ENCODE data around the gene TAF4. TPM values are rescaled to one million over a fixed set of nuclear protein-coding genes. Genes with fewer than 3 reads are reported as not detected.

TAF4 gene
- total and polyA plus RNA-seq, 2 of the 13 experiments (the other 11 are each of a cell fraction or from before 2014, with no cell fraction given), result 5.9 to 12.0 TPM

DNA sequence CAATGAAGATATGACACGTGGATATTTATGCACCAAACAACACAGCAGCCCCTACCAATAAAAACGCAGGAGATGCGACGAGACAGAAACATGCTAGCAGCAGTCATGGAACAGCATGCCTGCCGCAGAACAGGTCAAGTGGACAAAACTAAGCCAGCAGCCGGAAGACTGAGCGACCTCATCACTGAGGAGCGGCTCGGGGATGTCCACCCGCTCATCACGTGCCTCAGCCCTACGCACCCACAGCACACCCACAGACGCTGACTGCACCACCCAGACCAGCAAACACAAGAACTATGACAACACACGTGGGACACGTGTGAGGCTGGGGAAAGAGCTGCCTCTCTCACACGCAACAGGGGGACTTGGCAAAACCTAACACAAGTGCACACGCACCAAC is 81.7 kb downstream of the TAF4 start:
- no peak overlapping the region for H3K27ac ChIP-seq (ENCODE audit: extremely low read length, insufficient read depth, low read length)
- H3K4me3 ChIP-seq (replicated peaks in 1 of 3; ENCODE audit: insufficient read depth in 1 of 3, low read depth in 2 of 3, low read length in 3 of 3), result no peak overlapping the region
- H3K4me2 ChIP-seq (ENCODE audit: low read depth, low read length), result no peak overlapping the region
- H3K27me3 ChIP-seq (ENCODE audit: control insufficient read depth in 1 of 2, insufficient read depth in 2 of 2, low read length in 2 of 2), result no peaks in the 10 kb centered on the region
- in situ Hi-C loops (cut with HindIII; ENCODE audit: extremely low pct_ligation_motif_present, low pct_unique_long_range_greater_than_20kb) (no loop called here), intact Hi-C loops (cut with micrococcal nuclease; ENCODE audit: unreplicated experiment) (no loop called here)
- no peak for ATAC-seq
- no peak for DNase-seq (ENCODE audit: low spot score)
- H3K4me1 ChIP-seq (ENCODE audit: insufficient read depth, low read length), result 0 out of 2 replicates have a peak, but pooled peaks cover 6% of the 10 kb centered on the region
- TF ChIP-seq ZFP41 (CRISPR knock-in tag; IDR thresholded peaks at IDR 0.05; ENCODE audit: borderline replicate concordance) (no peak), ZSCAN25 (CRISPR knock-in tag; IDR thresholded peaks at IDR 0.05) (no peak), XBP1 (CRISPR knock-in tag; IDR thresholded peaks at IDR 0.05) (no peak), ZNF10 (CRISPR knock-in tag; IDR thresholded peaks at IDR 0.05; ENCODE audit: borderline replicate concordance, low read depth) (no peak), SIX1 (CRISPR knock-in tag; IDR thresholded peaks at IDR 0.05; ENCODE audit: borderline replicate concordance) (no peak), ZNF780A (CRISPR knock-in tag; IDR thresholded peaks at IDR 0.05) (no peak), RAD51 (IDR thresholded peaks at IDR 0.05; ENCODE audit: borderline replicate concordance) (no peak), JARID2 (CRISPR knock-in tag; IDR thresholded peaks at IDR 0.05; ENCODE audit: insufficient replicate concordance) (no peak), ZNF556 (CRISPR knock-in tag; IDR thresholded peaks at IDR 0.05; ENCODE audit: borderline replicate concordance) (no peak), KDM1A (CRISPR knock-in tag; IDR thresholded peaks at IDR 0.05) (no peak), ZSCAN31 (CRISPR knock-in tag; IDR thresholded peaks at IDR 0.05; ENCODE audit: low read depth) (no peak), ZNF138 (CRISPR knock-in tag; IDR thresholded peaks at IDR 0.05; ENCODE audit: low read depth) (no peak), ZNF549 (CRISPR knock-in tag; IDR thresholded peaks at IDR 0.05) (no peak)
- TF ChIP-seq, protein P1, sequence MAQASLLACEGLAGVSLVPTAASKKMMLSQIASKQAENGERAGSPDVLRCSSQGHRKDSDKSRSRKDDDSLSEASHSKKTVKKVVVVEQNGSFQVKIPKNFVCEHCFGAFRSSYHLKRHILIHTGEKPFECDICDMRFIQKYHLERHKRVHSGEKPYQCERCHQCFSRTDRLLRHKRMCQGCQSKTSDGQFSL (CRISPR knock-in tag; IDR thresholded peaks at IDR 0.05), result no peak
- TF ChIP-seq, protein P2, sequence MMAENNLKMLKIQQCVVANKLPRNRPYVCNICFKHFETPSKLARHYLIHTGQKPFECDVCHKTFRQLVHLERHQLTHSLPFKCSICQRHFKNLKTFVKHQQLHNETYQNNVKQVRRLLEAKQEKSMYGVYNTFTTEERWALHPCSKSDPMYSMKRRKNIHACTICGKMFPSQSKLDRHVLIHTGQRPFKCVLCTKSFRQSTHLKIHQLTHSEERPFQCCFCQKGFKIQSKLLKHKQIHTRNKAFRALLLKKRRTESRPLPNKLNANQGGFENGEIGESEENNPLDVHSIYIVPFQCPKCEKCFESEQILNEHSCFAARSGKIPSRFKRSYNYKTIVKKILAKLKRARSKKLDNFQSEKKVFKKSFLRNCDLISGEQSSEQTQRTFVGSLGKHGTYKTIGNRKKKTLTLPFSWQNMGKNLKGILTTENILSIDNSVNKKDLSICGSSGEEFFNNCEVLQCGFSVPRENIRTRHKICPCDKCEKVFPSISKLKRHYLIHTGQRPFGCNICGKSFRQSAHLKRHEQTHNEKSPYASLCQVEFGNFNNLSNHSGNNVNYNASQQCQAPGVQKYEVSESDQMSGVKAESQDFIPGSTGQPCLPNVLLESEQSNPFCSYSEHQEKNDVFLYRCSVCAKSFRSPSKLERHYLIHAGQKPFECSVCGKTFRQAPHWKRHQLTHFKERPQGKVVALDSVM (CRISPR knock-in tag; IDR thresholded peaks at IDR 0.05), result no peak
- TF ChIP-seq, protein P3, sequence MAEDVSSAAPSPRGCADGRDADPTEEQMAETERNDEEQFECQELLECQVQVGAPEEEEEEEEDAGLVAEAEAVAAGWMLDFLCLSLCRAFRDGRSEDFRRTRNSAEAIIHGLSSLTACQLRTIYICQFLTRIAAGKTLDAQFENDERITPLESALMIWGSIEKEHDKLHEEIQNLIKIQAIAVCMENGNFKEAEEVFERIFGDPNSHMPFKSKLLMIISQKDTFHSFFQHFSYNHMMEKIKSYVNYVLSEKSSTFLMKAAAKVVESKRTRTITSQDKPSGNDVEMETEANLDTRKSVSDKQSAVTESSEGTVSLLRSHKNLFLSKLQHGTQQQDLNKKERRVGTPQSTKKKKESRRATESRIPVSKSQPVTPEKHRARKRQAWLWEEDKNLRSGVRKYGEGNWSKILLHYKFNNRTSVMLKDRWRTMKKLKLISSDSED (CRISPR knock-in tag; IDR thresholded peaks at IDR 0.05), result no peak
- no peak overlapping the region for H2AFZ ChIP-seq (ENCODE audit: low read length)
- POLR2A ChIA-PET, result no interaction called here
- BruUV-seq (replicated peaks), result no TSS peak
- 85% methylated on average over 17 of the region's 17 CpGs for WGBS (ENCODE audit: low lambda C conversion rate)
- CTCF ChIA-PET (ENCODE audit: low intra/inter-chr PET ratio, low total read pairs), result no interaction called here
- no peak for FAIRE-seq
- no peak overlapping the region for H3K9ac ChIP-seq (ENCODE audit: insufficient read depth, low read depth, low read length)
- H3K9me3 ChIP-seq (ENCODE audit: low read length), result no peaks in the 10 kb centered on the region
- H3K36me3 ChIP-seq (replicated peaks in 1 of 2; ENCODE audit: control insufficient read depth in 1 of 2, insufficient read depth in 2 of 2, low read length in 2 of 2), result peaks cover 14 to 57% of the 10 kb centered on the region in 2 experiments
- H4K20me1 ChIP-seq (ENCODE audit: insufficient read depth, low read length), result peaks cover 20% of the 10 kb centered on the region; the same call in 1 of the 2 replicates
- no peaks in the 10 kb centered on the region for H3K79me2 ChIP-seq (ENCODE audit: insufficient read depth, low read length)

Data from HepG2 (cell line).